Left lobe of liver (tissue), 2 donors: ENCODE measurements around the gene TBC1D22A. TPM values are rescaled to one million over a fixed set of nuclear protein-coding genes. Genes with fewer than 3 reads are reported as not detected.

Experiments
- ATAC-seq: fragments of 200-7000 bp; cut with Tn5 transposase; one replicate; pipeline ENCODE4 v1.9.1; 2020; ENCODE audit warnings: mild to moderate bottlenecking, moderate library complexity
- DNase-seq: peaks from one replicate; pipeline ENCODE4 v3.0.0-alpha.2; 2020; ENCODE audit warnings: low spot score
- total RNA-seq: library from RNA; stranded (reverse); gene quantifications from one replicate; pipeline ENCODE4 v1.2.1, GENCODE V29; 2021
- donor health status: DM: no; HTN: no; CAD: no; lungs with moderate emphysema.
- donor health status: DM: no; HTN: yes; CAD: no.

Gene TBC1D22A
- total RNA-seq, 1 donor from 2014 or later: 12.4 TPM

- no peak for ATAC-seq
- DNase-seq: no peak
Observed at GRCh38 chr22:46829117-46829891, 66.9 kb downstream of the TBC1D22A start.

DNA sequence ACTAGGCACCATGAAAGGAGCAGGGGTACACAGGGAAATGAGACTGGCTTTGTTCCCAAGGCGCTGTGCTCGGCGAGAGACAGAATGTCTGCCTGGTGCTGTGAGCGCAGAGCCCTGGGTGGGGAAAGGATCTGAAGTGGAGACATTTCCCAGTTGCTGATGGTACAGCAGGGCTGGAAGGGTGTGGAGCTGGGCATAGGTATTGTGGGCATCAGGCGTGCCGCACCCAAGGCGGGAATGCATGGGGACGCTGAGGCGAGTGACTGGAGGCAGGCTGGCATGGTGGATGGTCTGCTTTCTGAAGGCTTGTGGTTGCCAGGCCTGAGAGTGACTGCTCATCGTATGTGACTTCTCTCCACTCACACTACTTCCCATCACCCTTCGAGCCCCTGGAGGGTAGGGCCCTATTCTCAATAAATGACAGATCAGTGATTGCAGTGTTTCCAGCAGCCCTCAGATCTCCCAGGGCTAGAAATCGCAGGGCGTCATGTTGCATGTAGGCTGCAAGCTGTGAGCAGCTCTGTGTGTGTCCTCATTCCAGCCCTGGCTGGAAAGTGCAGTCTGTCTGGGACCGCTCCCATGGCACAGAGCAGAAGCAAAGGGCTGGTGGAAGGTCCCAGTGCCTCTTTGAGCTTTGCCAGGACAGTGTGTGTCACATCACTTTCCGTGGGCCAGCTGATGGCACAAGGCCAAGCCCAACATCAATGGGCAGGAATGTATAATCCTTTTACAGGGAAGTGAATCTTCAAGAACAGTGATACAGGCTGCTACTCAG lies 67.7 kb downstream of the TBC1D22A start:
- no peak for DNase-seq
- peak; percentile 32 for ATAC-seq

GRCh38 chr22:46830841-46831240 lies 68.4 kb downstream of the TBC1D22A start:
- no peak for DNase-seq
- no peak for ATAC-seq

DNA sequence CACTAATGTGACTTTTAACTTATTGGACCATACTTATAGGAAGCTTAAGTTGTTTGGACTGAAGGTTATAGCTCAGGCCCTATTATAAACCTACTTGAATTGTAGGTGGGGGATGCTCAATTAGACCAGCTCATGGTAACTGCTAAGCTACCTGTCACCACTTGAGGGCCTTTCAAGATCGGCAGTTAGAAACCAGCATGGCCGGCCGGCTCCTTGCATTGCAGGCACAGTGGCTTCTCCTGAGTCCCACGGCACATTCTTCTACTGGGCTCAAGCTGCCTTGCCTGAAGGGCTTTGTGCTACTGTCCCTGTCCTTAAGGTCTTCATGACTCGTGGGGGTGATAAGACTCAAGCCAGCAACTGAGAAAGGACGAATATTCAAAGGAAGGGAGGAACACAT lies 70.8 kb downstream of the TBC1D22A start:
- peak; percentile 86 for ATAC-seq
- DNase-seq: no peak

DNA sequence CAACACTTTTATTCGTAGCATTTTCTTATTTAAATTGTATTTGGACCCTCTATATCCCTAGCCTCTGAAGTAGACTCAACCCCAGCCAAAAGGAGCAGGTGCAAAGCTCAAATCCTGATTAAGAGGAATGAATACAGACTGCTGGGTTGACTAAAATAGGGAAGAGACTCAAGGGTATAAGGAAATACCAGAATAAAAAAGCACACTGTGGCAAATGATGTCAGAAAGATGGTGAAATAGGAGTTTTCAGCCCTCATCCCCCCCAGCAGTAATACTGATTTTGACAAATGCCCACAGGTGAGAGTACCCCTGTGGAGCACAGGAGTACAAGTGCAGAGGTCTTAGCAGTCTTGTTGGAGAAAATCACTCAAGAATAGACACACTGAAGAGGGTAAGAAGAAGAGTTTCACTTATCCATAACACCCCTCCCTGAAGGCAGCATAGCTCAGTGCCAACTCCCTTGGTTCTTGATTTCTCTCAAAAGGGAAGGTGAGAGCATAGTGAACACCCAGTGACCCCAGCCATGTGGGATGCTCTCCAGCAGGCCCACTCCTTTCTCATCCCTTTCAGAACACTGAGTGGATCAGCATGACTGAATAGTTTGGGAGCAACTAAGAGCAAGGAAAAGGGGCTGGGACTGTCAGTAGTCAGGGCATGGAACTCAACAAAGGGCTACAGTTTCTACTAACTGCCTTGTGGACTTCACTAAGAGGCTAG lies 71.7 kb downstream of the TBC1D22A start:
- DNase-seq: no peak
- ATAC-seq: no peak

DNA sequence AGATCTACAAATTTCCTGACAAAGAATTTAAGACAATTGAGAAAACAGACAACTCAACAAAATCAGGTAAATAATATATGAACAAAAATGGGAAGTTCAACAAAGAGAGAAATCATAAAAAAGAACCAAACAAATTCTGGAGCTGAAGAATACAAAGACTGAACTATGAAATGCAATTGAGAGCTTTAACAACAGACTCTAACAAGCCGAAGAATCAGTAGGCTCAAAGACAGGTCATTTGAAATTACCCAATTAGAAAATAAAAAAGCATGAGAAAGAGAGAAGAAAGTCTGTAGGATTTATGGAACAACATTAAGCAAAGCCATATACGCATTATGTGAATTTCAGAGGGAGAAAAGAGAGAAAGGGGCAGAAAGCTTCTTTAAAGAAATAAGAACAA lies 72.8 kb downstream of the TBC1D22A start:
- DNase-seq: no peak
- ATAC-seq: no peak

DNA sequence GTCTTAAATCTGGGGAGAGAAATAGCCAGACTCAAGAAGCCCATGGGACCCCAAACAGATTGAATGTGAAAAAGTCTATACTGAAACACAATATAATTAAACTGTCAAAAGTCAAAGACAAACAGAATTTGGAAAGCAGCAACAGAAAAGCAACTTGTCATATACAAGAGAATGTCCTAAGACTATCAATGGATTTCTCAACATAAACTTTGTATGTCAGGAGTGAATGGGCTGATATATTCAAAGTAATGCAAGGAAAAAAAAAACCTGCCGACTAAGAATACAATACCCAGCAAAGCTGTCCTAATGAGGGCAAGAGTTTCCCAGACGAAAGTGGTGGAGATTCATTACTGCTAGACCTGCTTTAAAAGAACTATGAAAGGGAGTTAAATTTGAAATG lies 73.2 kb downstream of the TBC1D22A start:
- no peak for ATAC-seq
- no peak for DNase-seq

GRCh38 chr22:46841522-46841921 lies 79.1 kb downstream of the TBC1D22A start:
- no peak for ATAC-seq
- DNase-seq: no peak

DNA sequence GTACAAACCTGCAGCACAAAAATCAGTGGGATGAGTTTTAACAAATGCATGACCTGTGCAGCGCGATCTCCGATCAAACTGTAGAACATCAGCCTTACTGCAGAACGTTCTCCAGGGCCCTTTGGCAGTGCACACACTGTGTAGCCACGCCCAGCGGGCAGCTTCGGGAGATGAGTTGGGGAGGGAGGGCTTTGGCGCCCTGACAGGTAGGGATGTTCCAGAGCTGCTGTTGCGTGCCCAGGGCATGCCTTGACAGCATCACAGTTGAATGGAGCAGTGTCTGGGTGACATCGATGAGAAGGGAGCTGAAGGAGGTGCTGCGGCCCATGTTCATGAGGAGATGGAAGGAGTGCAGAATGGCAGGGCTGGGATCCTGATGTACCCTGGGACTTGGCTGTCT lies 80.2 kb downstream of the TBC1D22A start:
- ATAC-seq: peak; percentile 91

DNA sequence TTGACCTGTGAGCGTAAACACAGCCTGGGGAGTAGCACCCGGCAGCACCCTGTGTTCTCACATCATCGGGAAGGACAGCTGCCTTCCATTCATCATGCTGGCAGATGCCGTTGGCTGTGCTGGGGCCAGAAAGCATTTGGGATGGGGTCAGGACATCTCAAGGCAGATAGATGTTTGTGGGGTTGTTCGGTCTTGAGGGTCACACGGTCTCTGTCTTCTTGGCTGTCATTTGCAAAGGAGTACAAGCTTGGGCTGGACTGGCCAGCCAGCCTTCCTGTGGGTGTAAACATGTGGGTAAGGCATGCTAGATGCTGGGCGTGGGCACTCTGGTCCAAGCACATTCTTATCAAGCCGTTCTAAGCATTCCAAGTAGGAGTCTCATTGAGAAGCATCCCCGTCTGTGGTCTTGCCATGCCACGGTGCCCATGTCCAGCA lies 81.4 kb downstream of the TBC1D22A start:
- DNase-seq (no peak), ATAC-seq (no peak)

More for the DNA sequence above, 80.2 kb downstream of the TBC1D22A start:
- peak; percentile 71 for DNase-seq

- DNase-seq: no peak
- ATAC-seq: no peak
Observed at GRCh38 chr22:46844606-46845210, 82.3 kb downstream of the TBC1D22A start.

DNA sequence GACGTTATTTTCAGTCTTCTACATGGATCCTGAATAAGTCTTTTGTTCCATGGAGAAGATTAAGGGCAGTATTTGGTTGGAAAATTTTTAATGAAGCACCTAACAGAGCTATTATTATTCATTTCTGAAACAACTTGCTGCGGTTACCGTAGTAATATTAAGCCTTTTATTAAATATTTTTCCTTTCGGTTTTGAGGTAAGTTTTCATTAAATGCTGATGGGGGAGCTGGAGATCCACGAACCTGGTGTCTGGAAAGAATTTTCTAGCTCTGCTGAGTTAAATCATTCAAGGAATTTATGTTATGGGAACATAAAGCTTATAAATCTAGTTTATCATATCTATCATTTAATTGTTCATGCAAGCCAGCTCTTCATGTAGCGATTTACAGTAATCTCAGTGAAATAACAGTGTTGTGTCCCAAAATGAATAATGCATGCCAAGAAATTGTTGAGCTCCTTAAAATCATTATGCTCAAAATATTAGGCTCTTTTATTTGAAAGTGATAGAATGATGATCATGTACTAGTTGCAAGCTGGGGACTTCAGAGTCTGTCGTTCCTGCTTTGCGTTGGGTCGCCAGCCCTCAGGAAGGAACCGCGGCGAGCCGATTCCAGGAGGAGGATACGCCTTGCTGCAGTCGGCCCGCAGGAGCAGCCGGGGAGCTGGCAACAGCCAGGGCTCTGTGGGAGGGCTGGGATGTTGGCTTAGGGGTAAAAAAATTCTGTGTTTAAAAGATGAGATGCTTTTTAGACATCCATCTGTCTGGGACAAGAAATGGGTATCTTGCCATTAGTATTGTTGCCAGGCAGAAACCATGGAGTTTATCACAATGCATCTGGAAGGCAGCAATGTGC lies 83.1 kb downstream of the TBC1D22A start:
- DNase-seq: no peak

GRCh38 chr22:46846150-46846831 lies 83.8 kb downstream of the TBC1D22A start:
- no peak for DNase-seq
- ATAC-seq: no peak

More for the DNA sequence above, 83.1 kb downstream of the TBC1D22A start:
- ATAC-seq: peak; percentile 29

DNA sequence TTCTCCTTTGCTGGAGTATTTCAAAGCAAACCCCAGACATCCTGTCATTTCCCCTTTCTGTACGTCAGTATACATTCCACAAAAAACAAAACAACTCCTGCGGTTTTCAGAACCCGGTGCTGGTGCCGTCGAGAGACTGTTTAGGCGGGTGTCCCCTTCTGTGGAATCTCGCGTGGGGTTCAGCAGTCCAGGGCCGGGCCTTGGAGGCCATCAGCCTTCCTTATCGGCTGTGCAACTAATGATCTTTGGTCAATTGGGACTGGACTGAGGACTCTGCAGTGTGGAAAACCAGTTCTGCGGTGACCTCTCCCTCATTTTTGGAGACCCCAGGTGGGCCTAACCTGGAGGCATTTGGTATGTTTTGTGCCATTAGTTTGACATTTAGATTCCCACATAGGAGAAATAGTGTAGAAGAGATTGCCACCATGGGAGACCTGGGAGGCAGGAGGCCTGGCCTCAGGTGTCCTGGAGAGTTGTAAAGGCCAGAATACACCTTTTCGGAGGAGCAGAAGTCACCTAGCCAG lies 84.4 kb downstream of the TBC1D22A start:
- ATAC-seq (no peak), DNase-seq (no peak)

DNA sequence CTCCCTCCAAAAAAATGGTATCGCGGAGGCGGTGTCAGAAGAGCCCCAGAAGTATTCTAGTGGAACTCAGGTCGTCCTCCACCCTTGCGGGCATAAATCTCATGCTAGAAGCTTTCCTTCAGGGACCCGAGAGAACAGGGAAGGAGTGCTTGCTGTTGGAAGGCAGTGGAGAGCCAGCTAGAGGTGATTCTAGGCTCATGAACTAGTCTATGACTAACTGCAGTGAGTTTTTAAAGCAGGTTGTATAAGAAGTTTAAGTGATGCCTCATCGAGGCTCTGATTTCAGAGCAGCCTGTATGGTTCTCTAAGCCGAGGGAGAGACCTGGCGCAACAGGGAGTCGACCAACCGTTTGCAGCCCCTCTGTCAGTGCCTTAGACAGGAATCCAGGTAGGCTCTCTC lies 85.7 kb downstream of the TBC1D22A start:
- ATAC-seq: no peak

DNA sequence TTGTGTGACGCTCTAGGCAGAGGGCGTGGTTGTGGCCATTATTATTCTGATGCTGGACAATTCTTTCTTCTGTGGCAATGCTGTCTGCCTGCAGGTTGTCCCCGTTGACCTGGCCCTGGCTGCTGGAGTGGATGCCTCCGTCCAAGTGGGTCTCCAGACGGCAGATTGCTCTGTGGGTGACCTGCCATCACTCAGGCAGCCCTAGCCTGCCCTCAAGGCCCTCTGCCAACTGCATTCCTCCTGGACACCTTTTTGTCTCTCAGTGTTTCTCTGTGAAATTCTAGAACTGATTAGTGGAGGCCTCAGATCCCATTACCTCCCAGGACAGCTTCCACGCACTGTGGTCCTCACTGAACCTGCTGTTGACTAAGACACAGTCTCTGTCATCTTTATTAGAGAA lies 86.7 kb downstream of the TBC1D22A start:
- DNase-seq (no peak), ATAC-seq (no peak)

More for the DNA sequence above, 85.7 kb downstream of the TBC1D22A start:
- no peak for DNase-seq

DNA sequence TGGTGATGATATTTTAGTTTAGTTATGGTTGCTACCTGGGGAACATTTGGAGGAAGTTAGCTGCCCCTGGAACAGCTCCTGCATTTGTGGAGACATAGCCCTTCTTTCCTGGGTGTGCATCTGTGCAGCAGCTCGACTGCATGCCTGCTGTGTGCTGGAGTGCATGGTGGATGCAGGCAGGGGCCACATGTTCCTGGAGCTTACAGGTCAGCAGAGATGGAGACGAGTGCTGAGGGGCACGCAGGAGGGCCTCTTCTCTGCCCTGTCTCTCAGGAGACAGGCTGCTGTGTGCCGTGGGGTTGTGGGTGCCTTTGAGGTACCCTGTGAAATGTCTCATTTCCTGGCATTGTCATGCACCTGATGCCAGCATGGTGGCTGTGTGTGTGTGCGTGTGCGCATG lies 87.5 kb downstream of the TBC1D22A start:
- ATAC-seq: no peak
- no peak for DNase-seq

DNA sequence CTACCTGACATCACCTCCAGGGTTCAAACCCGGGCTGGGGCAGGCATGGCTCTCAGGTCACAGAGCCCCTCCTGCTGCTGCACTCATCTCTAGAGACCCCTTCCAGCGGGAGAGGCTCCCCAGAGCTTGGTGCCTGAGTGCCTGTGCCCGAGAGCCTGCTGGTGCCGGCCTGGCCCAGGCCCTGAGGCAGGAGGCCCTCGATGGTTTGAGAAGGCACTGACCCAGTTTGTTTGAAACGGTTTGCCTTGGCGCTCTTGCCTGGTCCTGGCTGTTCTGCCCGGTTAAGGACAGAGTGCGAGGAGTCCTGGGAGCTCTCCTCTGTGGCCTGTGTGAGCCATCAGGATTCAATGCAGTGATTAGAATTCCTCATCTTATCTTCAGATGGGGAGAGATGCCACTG lies 88.9 kb downstream of the TBC1D22A start:
- ATAC-seq (no peak), DNase-seq (no peak)

DNA sequence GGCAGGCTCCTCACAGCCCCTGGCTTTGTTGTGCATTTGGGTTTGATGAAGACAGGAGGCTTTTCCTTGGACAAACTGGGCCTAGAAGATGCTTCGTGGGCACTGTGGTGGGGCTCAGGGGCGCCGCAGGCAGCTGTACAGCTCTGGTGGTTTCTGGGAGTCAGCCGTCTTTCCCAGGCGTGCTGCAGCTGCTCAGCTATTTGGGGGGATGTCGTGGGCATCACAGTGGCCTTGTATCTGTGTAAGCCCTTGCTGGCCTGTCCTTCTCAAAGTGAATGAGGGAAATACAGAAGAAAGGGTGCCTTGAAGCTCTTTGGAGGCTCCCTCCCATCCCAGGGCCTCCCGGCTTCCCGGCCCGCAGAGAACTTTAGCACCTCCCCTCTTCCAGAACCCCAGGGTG lies 89.5 kb downstream of the TBC1D22A start:
- DNase-seq (no peak), ATAC-seq (no peak)
